HuH-7.5 (cell line): ENCODE data around the gene PRPSAP2.
"Not testable (repeated sequence)": the region's sequence is repeated elsewhere in the genome, so short reads cannot be mapped to it uniquely, and the experiment has no call there.

ENCODE experiments used
- DNase-seq: peaks from one replicate; pipeline ENCODE4 v3.0.0; 2011; ENCODE audit warnings: low spot score

Gene PRPSAP2

DNA sequence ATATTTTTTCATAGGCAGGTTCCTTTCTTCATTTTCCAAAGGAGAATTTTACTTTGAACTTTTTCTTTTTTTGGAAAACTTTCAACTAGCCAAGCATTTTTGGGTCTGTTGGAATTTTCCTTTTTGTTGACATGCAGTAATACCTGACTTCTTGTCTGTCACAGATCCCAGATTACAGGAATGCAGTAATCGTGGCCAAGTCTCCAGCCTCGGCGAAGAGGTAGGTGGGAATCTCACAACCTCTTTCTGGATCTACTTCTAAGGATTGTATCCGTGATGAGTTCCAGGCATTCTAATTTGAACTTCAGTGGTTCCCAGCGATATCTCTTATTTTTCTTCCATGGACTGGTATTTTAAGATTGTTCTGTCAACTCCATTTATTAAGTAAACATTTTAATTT lies 31.7 kb downstream of the PRPSAP2 start:
- DNase-seq, result no peak

- no peak for DNase-seq
Observed at GRCh38 chr17:18891541-18891940, 33.6 kb downstream of the PRPSAP2 start.

GRCh38 chr17:18896146-18896545 lies 38.2 kb downstream of the PRPSAP2 start:
- DNase-seq, result no peak

DNA sequence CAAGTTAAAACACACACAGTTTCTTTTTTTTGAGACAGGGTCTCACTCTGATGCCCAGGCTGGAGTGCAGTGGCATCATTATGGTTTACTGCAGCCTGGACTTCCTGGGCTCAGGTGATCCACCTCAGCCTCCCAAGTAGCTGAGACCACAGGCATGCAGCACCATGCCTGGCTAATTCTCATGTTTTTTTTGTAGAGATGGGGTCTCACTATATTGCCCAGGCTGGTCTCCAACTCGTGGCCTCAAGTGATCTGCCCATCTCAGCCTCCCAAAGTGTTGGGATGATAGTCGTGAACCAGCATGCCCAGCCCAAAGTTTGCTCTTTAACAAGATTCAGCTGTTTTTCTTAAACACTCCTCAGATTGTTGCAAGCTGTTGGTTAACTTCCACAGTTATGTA lies 39.0 kb downstream of the PRPSAP2 start:
- no peak for DNase-seq

DNA sequence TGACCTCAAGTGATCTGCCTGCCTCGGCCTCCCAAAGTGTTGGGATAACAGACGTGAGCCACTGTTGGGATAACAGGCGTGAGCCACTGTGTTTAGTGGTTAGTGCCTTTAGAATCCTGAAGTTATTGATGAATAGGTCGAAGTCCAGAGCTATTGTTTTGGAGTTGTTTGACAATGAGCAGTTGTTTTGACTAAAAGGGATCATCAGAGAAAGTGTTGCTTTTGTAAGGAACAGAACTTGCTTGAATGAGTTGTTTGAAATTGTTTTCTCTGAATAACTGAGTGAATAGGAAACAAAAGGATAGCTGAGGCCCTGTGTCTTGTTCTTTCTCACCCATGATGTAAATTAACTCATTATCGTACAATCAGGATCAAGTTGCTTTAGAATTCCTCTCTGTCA lies 46.6 kb downstream of the PRPSAP2 start:
- DNase-seq, result no peak

DNA sequence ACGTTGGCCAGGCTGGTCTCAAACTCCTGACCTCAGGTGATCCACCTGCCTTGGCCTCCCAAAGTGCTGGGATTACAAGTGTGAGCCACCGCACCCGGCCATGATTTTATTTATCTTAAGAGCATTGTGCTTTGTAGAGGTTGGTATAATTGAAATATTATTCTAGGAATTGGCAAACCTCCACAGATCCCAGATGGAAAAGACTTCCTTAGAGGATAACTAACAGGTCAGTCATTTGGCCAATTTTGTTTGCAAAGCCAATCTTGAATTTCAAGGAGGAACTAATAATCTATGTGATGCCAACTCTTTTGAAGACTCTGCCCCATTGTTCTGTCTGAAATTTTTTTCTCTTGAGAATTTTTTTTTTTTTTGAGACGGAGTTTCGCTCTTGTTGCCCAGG lies 47.3 kb downstream of the PRPSAP2 start:
- no peak for DNase-seq

DNA sequence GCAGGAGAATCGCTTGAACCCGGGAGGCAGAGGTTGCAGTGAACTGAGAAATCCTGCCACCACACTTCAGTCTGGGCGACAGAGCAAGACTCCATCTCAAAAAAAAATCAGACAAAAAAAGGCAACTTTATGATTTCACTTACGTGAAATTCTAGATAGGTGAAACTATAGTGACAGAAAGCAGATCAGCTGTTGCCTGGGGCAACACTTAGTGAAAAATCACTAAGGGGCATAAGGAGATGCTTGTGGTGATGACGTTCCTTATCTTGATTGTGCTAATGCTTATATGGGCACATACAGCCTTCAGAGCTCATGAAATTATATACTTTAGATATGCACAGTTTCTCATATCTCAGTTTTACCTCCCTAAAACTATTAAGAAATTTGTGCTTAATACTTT lies 52.4 kb downstream of the PRPSAP2 start:
- no peak for DNase-seq

DNA sequence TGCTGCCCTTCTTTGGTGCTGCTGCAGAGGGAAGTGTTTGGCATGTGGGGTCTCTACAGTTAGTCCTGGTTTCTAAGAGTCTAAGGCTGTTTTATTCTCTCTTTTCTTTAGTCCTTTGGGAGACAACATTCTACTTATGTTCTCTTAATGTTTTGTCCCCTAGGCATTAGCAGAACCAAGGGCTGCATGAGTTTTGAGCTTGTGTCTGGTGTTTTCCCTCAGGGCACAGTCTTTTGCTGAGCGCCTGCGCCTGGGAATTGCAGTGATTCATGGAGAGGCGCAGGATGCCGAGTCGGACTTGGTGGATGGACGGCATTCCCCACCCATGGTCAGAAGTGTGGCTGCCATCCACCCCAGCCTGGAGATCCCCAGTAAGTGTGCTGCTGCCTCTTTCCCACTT lies 53.0 kb downstream of the PRPSAP2 start:
- no peak for DNase-seq

DNA sequence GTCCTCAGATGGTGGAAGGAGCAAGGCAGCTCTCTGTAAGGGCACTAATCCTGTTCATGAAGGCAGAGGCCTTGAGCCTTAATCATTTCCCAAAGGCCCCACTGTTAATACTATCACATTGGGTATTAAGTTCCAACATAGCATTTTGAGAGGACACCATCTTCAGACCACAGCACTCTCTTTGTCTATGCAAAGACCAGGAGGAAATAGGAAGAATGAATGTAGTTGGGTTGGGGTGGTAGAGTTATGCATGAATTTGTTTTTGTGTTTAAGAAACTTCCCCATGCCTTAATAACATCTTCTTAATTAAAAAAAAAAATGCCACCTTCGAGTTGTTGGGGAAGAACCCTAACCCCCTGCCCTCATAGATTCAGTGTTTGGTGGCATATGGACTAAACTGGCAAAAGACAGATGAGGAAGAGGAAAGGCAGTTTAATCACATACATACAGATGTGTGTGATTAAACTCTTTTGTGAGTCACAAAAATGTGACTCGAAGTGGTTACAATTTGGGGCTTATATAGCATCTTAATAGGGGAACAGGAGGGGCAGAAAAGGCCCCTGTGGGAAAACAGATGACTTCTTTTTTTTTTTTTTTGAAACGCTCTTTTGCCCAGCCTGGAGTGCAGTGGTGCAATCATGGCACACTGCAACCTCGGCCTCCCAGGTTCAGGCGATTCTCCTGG lies 59.0 kb downstream of the PRPSAP2 start:
- no peak for DNase-seq

GRCh38 chr17:18917506-18918032 lies 59.6 kb downstream of the PRPSAP2 start:
- DNase-seq, result no peak

GRCh38 chr17:18919963-18920362 lies 62.0 kb downstream of the PRPSAP2 start:
- no peak for DNase-seq

DNA sequence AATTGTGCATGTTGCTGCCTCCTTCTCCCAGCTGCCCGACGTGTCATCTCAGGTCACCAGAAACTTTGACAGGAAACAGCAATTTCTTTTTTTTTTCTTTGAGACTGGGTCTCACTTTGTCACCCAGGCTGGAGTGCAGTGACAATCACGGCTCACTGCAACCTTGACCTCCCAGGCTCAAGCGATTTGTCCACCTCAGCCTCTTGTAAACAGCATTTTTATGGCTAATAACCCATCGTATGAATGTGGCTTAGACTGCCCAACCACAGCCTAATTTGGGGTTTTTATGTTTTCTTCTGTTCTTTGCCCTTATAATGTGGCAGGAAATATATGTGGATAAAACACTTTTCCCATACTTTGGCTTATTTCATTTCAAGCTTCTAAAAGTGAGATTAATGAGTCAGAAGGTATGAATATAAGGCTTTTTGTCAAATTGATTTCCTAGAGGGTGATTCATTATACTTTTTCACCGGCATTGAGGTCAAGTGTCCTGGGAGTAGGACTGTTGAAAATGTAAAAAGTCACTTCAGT lies 63.0 kb downstream of the PRPSAP2 start:
- DNase-seq, result no peak

DNA sequence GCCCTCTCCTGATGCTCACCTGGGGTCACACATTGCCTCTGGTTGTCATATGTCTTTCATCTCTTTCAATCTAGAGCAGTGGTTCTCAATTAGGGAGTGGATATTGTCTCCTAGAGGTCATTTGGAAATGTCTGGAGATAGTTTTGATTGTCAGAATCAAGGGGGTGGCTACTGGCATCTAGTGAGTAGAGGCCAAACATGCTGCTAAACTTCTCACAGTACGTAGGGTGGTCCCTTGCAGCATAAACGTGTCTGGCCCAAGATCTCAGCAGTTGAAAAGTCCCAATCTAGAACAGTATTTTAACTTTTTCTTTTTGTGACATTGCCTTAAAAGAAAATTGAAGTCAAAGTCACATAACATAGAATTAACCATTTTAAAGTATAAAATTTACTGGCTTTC lies 63.6 kb downstream of the PRPSAP2 start:
- no peak for DNase-seq

GRCh38 chr17:18921912-18922451 lies 64.1 kb downstream of the PRPSAP2 start:
- DNase-seq, result no peak

DNA sequence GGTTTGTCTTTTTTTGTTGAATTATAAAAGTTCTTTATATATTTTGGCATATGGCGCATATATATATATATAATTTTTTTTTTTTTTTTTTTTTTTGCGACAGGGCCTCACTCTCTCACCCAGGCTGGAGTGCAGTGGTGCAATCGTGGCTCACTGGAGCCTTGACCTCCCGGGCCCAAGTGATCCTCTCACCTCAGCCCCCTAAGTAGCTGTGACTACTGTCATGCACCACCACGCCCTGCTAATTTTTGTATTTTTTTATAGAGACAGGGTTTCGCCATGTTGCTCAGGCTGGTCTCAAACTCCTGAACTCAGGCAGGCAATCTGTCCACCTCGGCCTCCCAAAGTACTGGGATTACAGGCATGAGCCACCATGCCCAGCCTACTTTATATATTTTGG lies 64.7 kb downstream of the PRPSAP2 start:
- not testable (repeated sequence) for DNase-seq

- DNase-seq, result no peak
Observed at GRCh38 chr17:18925187-18925586, 67.3 kb downstream of the PRPSAP2 start.

- DNase-seq, result no peak
Observed at GRCh38 chr17:18928628-18929125, 70.7 kb downstream of the PRPSAP2 start.

DNA sequence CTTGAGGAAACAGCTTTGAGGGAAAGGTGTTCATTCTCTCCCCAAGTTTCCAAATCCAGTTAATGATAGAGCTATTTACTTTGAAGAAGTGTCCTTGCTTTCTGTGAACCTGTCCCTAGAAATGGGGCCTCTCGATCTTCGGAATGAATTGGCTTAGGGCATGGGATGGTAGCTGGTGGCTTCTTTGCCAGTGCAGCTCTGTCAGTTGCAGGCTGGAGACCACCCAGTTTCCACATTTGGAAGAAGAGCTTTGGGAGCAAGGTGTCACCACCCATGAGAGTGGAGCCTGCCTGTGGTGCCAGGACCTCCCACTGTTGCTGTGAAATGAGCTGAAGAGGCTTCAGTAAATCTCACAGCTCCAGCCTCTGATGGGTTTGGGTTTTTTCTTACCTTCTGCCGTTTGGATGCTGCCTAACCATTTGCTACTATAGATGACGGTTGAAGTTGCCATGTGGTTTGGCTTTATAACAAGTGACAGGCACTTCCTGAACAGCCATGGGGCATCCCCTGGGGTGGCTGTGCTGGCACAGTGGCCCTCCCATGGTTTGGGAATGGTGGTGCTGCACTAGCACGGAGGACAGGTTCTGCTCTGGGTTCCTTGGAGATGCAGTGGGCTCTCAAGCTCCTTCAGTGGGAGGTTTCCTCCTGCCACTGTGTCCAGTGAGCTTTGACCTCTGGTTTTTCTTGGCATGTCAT lies 74.6 kb downstream of the PRPSAP2 start:
- no peak for DNase-seq

DNA sequence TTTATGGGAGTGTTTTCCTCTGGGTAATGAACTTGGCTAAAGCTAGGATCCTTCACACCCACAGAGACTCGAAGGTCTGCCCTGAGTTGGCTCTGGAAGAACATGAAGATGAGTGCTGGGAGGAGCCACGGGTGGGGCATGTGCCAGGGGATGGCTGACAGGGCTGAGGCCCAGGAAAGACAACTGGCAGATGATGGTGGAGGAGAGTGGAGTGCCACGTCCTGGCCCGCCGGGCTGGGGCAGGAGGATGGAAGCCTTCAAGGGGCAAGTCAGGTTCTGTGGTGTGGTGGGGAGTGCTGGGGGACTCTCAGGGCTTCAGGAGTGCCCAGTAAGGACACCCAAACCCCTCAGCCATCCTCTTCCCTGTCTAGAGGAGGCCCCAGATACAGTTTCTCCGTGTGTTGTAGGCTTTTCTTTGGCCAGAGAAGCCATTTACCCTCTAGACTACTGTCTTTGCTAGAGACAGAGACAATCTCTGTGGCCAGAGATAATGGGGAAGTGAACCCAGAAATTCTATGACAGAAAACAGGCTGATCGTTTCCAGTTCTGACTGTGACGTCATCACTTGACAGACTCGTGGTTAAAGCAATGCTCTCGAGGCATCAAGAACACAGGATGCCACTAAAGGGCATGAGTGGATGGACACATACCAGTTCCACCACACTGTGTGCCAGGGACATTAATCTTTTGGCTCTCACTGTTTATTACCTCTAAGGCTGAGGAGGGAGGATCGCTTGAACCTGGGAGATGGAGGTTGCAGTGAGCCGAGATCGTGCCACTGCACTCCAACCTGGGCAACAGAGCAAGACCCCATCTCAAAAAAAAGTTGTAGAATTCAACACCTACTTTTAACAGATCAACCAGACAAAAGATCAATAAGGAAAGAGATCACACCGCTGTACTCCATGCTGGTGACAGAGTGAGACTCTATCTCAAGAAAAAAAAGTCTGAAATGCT lies 75.4 kb downstream of the PRPSAP2 start:
- no peak for DNase-seq

- DNase-seq, result no peak
Observed at GRCh38 chr17:18937981-18938691, 80.2 kb downstream of the PRPSAP2 start.

DNA sequence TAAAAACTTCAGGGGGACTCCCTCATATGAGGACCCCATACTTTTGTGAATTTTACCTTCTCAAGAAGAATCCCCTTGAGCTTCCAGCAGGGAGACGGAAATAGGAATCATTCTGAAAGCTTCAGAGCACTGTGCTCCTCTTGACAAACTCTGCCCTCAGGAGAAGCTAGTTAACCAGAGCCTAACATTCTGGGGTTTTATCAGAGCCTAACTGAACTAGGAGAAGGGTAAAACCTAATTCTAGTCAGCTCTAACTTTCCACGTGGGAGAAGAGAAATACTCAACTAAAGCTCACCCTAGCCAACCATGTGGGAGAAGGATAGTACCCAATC lies 80.7 kb downstream of the PRPSAP2 start:
- DNase-seq, result no peak
